OCI-LY1 (cell line): Measurements from ENCODE around the gene FOXE3.

Experiments used
- EZH2 ChIP-seq: fragments of 200-600 bp; sonication (generic), shearing (Covaris generic); IDR thresholded peaks from 2 replicates; pipeline ENCODE4 v1.8.0; 2017; ENCODE audit warnings: borderline replicate concordance, mixed run types, mild to moderate bottlenecking, antibody characterized with exemption, low read length, moderate library complexity, mixed read lengths
- TF ChIP-seq, protein P1 (sequence below): fragments of 200-600 bp; sonication (generic), shearing (Covaris generic); IDR thresholded peaks from 2 replicates; pipeline ENCODE4 v1.5.1; 2017; ENCODE audit warnings: mild to moderate bottlenecking, antibody characterized with exemption, low read length, moderate library complexity, mixed read lengths

DNA sequence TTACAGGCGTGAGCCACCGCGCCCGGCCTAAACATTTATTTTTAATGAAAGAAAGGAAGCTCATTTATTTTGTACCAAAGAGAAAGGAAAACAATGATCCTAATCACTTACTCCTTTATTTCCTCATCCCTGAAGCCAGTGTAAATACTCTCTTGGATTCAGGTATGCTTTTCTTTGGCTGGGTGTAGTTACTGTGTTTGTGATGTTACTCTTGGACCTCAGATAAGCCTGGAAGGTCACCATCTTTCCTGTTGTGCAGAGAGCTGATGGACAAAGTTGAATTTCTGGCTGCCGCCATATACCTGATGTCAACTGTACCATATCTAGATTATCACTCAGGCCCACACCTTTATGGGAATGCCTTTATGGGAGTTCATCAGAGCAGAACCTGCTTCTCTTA, 35.4 kb upstream of the FOXE3 start:
- TF ChIP-seq, protein P1, sequence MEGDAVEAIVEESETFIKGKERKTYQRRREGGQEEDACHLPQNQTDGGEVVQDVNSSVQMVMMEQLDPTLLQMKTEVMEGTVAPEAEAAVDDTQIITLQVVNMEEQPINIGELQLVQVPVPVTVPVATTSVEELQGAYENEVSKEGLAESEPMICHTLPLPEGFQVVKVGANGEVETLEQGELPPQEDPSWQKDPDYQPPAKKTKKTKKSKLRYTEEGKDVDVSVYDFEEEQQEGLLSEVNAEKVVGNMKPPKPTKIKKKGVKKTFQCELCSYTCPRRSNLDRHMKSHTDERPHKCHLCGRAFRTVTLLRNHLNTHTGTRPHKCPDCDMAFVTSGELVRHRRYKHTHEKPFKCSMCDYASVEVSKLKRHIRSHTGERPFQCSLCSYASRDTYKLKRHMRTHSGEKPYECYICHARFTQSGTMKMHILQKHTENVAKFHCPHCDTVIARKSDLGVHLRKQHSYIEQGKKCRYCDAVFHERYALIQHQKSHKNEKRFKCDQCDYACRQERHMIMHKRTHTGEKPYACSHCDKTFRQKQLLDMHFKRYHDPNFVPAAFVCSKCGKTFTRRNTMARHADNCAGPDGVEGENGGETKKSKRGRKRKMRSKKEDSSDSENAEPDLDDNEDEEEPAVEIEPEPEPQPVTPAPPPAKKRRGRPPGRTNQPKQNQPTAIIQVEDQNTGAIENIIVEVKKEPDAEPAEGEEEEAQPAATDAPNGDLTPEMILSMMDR: no peak
- TF ChIP-seq EZH2: no peak
